Activated CD4-positive, alpha-beta memory T cell treated with anti-CD3 and anti-CD28 coated beads for 36 hours (primary cell): ENCODE results near the gene ANLN. TPM values are rescaled to one million over a fixed set of nuclear protein-coding genes. Genes with fewer than 3 reads are reported as not detected.

Source experiments
- CTCF ChIA-PET: fragments of 350-600 bp; sonication (Branson Sonifier 250); formaldehyde crosslinking; loops from one replicate; lab custom pipeline; 2021; ENCODE audit warnings: antibody characterized with exemption, inconsistent platforms; lab: Charles Lee
- POLR2A ChIA-PET: fragments of 350-600 bp; sonication (Branson Sonifier 250); formaldehyde crosslinking; loops from one replicate; lab custom pipeline; 2021; ENCODE audit warnings: antibody characterized with exemption; lab: Charles Lee
- DNase-seq: peaks from one replicate; pipeline ENCODE4 v3.0.0-alpha.2; 2020
- H3K27ac Mint-ChIP-seq: one replicate; pipeline ENCODE4 v1.8.0; 2021; ENCODE audit warnings: mixed read lengths
- H3K27me3 Mint-ChIP-seq: one replicate; pipeline ENCODE4 v1.8.0; 2021; ENCODE audit warnings: mixed read lengths
- H3K36me3 Mint-ChIP-seq: one replicate; pipeline ENCODE4 v1.8.0; 2021; ENCODE audit warnings: mixed read lengths
- H3K4me1 Mint-ChIP-seq: one replicate; pipeline ENCODE4 v1.8.0; 2021; ENCODE audit warnings: low read depth, mixed read lengths
- H3K4me3 Mint-ChIP-seq: one replicate; pipeline ENCODE4 v1.8.0; 2021; ENCODE audit warnings: mild to moderate bottlenecking, mixed read lengths
- H3K9me3 Mint-ChIP-seq: one replicate; pipeline ENCODE4 v1.8.0; 2021; ENCODE audit warnings: mixed read lengths
- intact Hi-C: fragments of 100-400 bp; cut with micrococcal nuclease; formaldehyde crosslinking; loops from one replicate; pipeline ENCODE4 v1.15.1; 2023
- total RNA-seq, 2 experiments: library from RNA; stranded (reverse); gene quantifications; one replicate each; pipeline ENCODE4 v1.2.3, GENCODE V29; 2021

The ANLN gene
- total RNA-seq, 2 experiments from 2014 or later, result 46.6 to 54.7 TPM

DNA sequence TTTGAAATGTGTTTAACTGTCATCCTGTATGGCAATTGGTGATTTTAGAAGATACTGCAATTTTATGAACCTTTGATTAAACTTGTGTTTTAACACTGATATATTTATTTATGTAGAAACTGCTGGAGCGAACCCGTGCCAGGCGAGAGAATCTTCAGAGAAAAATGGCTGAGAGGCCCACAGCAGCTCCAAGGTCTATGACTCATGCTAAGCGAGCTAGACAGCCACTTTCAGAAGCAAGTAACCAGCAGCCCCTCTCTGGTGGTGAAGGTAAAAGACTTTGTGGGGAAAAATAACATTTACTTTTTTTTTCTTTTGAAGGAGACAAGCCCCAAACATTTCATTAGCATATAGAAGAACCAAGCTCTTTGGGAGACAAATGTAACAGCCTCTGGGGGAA, 6.5 kb downstream of the ANLN start:
- CTCF ChIA-PET, result no interaction called here
- H3K9me3 Mint-ChIP-seq, result peaks cover 9% of the 10 kb centered on the region
- POLR2A ChIA-PET, result no interaction called here
- H3K36me3 Mint-ChIP-seq, result peaks cover 47% of the 10 kb centered on the region
- H3K27me3 Mint-ChIP-seq, result no peaks in the 10 kb centered on the region
- DNase-seq, result no peak
- no peak overlapping the region for H3K4me3 Mint-ChIP-seq
- no peak overlapping the region for H3K27ac Mint-ChIP-seq
- intact Hi-C loops, result loop anchor here (10.0 kb wide), 2 partner anchors 289 to 1049 kb away; partner anchors contain the start of gene ELMO1
- peaks cover 19% of the 10 kb centered on the region for H3K4me1 Mint-ChIP-seq

DNA sequence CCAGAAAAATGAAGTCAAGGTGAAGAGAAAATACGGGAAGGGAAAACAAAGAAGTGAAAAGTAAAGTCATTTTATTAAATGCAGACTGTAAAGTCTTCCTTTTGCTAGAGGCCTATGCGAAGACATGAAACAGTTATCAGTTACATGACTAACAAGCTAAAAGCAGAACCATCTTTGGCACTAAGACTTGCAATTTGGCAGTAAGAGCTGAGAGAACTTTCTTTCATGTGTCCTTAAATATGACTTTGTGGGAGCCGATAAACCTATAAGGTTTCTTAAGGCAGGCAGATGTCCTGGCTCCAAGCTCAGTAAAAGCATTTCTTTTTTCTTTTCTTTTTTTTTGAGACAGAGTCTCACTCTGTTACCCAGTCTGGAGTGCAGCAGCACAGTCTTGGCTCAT, 10.4 kb downstream of the ANLN start:
- H3K36me3 Mint-ChIP-seq, result peaks cover 50% of the 10 kb centered on the region
- H3K27ac Mint-ChIP-seq, result no peak overlapping the region
- H3K4me3 Mint-ChIP-seq, result no peak overlapping the region
- H3K27me3 Mint-ChIP-seq, result no peaks in the 10 kb centered on the region
- CTCF ChIA-PET, result interaction anchor here (1.2 kb wide), 1 partner anchor 33 kb away, joined by 5 read pairs; a partner anchor contains a TSS
- POLR2A ChIA-PET, result interaction anchor here (0.7 kb wide), 2 partner anchors 9 to 15 kb away, joined by 3 read pairs; no protein-coding TSS in a partner anchor
- H3K4me1 Mint-ChIP-seq, result peaks cover 11% of the 10 kb centered on the region
- no peak for DNase-seq
- intact Hi-C loops, result no loop called here
- peaks cover 7% of the 10 kb centered on the region for H3K9me3 Mint-ChIP-seq

DNA sequence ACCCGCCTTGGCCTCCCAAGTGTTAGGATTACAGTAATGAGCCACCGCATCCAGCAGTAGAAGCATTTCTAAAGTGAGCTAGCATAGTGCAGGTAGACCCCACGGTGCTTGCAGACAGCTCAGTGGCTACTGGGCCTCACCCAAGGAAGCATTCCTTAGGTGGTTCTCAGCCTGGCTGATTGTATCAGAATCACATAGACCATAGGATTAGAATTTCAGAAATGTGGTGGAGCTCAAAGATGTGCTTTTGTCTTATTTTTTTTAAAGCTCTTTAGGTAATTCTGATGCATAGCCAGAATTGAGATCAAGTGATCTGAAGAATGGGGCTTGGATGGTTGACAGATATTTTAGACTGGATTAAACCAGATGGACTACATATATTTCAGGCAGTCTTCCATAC, 10.9 kb downstream of the ANLN start:
- Mint-ChIP-seq H3K4me3 (no peak overlapping the region), H3K27ac (no peak overlapping the region), H3K9me3 (peaks cover 1% of the 10 kb centered on the region), H3K4me1 (peaks cover 12% of the 10 kb centered on the region), H3K36me3 (peaks cover 44% of the 10 kb centered on the region), H3K27me3 (no peaks in the 10 kb centered on the region)
- intact Hi-C loops, result no loop called here
- ChIA-PET CTCF (interaction anchor here (0.7 to 1.2 kb wide), 2 partner anchors 9 to 34 kb away, joined by 3 to 5 read pairs; a partner anchor contains a TSS), POLR2A (no interaction called here)
- DNase-seq, result no peak

DNA sequence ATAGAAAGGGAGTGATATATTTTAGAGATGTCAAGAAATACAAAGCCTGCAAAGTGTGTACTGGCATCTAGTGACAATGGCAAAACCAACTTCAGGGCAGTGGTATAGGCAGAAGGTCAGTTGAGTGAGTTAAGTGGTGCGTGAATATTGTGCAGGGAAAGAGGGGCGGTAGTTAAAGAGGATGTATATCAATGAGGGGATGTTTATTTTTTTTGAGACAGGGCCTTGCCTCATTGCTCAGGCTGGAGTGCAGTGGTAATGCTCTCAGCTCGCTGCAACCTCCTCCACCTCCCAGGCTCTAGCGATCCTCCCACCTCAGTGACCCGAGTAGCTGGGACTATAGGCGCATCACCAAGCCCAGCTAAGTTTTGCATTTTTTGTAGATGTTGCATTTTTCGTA, 13.8 kb downstream of the ANLN start:
- no peak overlapping the region for H3K27ac Mint-ChIP-seq
- H3K4me3 Mint-ChIP-seq, result no peak overlapping the region
- peaks cover 36% of the 10 kb centered on the region for H3K36me3 Mint-ChIP-seq

DNA sequence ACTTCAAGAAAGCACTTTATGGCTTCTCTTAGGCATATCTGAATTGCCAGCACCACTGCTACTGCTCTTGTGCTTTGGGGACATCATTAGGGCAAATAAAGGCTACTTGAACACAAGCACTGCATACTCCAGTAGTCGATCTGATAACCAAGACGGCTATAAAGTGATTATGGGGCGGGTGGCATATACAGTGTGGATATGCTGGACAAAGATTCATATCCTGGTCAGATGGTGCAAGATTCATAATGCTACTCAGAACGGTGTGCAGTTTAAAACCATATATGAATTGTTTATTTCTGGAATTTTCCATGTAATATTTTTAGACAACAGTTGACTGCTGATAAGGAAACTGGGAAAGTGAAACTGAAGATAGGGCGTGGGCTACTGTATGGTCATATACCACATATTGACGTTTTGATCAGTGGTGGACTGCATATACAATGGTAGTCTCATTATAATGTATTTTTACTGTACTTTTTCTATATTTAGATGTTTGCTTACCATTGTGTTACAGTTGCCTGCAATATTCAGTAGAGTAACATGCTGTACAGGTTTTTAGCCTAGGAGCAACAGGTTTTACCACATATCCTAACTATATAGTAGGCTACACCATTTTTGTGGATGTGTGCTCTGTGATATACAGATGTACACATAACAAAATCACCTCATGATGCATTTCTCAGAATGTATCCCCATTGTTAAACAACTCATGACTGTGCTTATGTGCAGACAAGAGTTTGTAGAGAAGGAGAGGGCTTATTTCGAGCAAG, 15.2 kb downstream of the ANLN start:
- no peaks in the 10 kb centered on the region for H3K9me3 Mint-ChIP-seq
- DNase-seq, result no peak
- POLR2A ChIA-PET, result no interaction called here
- no peak overlapping the region for H3K27ac Mint-ChIP-seq
- no peaks in the 10 kb centered on the region for H3K27me3 Mint-ChIP-seq
- peaks cover 25% of the 10 kb centered on the region for H3K36me3 Mint-ChIP-seq
- intact Hi-C loops, result no loop called here
- no peak overlapping the region for H3K4me3 Mint-ChIP-seq
- CTCF ChIA-PET, result no interaction called here
- H3K4me1 Mint-ChIP-seq, result peaks cover 8% of the 10 kb centered on the region

More for the DNA sequence above, 13.8 kb downstream of the ANLN start:
- no peaks in the 10 kb centered on the region for H3K9me3 Mint-ChIP-seq
- CTCF ChIA-PET, result no interaction called here
- DNase-seq, result no peak
- no peaks in the 10 kb centered on the region for H3K27me3 Mint-ChIP-seq
- peaks cover 8% of the 10 kb centered on the region for H3K4me1 Mint-ChIP-seq
- intact Hi-C loops, result no loop called here
- POLR2A ChIA-PET, result no interaction called here

DNA sequence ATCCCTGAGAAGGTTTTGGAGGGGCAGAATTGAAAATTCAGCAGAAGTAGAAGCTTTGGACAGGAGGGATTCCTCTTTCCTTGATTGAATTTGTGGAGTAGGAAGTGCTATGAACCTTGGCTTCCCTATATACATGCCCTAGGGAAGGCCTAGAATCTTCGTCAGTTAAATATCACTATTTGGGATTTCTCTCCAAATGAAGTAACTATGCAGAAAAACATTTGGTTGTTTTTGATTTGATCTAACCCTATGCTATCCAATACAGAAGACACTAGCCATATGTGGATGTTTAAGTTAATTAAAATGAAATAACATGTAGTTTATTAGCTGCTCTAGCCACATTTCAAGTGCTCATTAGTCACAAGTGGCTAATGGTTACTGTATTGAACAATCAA, 15.7 kb downstream of the ANLN start:
- ChIA-PET CTCF (no interaction called here), POLR2A (no interaction called here)
- Mint-ChIP-seq H3K27ac (no peak overlapping the region), H3K4me3 (no peak overlapping the region), H3K36me3 (peaks cover 22% of the 10 kb centered on the region), H3K27me3 (no peaks in the 10 kb centered on the region), H3K4me1 (peaks cover 8% of the 10 kb centered on the region), H3K9me3 (no peaks in the 10 kb centered on the region)
- intact Hi-C loops, result no loop called here
- no peak for DNase-seq

DNA sequence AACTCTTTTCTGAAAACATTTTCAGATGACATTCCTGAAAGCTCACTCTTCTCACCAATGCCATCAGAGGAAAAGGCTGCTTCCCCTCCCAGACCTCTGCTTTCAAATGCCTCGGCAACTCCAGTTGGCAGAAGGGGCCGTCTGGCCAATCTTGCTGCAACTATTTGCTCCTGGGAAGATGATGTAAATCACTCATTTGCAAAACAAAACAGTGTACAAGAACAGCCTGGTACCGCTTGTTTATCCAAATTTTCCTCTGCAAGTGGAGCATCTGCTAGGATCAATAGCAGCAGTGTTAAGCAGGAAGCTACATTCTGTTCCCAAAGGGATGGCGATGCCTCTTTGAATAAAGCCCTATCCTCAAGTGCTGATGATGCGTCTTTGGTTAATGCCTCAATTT, 16.5 kb downstream of the ANLN start:
- intact Hi-C loops, result no loop called here
- no peak for DNase-seq
- CTCF ChIA-PET, result no interaction called here
- Mint-ChIP-seq H3K27me3 (no peaks in the 10 kb centered on the region), H3K4me3 (no peak overlapping the region), H3K36me3 (peaks cover 24% of the 10 kb centered on the region), H3K4me1 (peaks cover 8% of the 10 kb centered on the region), H3K27ac (no peak overlapping the region), H3K9me3 (no peaks in the 10 kb centered on the region)
- POLR2A ChIA-PET, result no interaction called here

DNA sequence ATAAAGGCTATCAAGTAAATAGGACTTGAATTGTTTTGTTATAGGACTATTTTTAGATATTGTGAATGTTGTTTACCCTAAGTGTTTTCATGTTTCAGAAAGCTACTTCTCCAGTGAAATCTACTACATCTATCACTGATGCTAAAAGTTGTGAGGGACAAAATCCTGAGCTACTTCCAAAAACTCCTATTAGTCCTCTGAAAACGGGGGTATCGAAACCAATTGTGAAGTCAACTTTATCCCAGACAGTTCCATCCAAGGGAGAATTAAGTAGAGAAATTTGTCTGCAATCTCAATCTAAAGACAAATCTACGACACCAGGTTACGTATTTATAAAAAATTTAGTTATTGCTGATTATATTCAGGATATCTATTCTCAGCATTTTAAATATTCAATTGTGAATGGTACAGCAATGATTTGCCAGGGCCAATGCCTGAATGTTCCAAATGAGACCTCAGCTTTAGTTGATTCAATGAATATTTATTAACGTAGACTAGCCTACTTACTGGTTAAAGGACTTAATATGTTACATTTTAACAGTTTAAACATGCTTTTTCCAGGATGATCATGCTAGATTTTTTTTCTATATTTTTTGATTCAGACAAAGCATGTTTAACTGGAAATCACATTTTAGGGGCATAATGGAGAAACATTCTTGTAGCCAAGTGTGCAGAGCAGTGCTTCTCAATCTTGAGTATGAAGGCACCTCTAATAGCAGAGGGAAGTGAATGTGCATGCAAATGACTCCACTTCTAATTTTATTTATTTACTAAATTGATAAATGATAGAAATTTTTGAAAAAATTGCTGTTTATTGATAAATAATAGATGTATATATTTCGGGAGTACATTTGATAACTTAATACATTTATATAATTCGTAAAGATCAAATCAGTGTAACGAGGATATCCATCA, 18.2 kb downstream of the ANLN start:
- no peak overlapping the region for H3K4me3 Mint-ChIP-seq
- intact Hi-C loops, result no loop called here
- ChIA-PET POLR2A (no interaction called here), CTCF (no interaction called here)
- no peaks in the 10 kb centered on the region for H3K27me3 Mint-ChIP-seq
- H3K36me3 Mint-ChIP-seq, result peaks cover 23% of the 10 kb centered on the region
- DNase-seq, result no peak
- no peak overlapping the region for H3K27ac Mint-ChIP-seq
- peaks cover 8% of the 10 kb centered on the region for H3K4me1 Mint-ChIP-seq
- no peaks in the 10 kb centered on the region for H3K9me3 Mint-ChIP-seq

DNA sequence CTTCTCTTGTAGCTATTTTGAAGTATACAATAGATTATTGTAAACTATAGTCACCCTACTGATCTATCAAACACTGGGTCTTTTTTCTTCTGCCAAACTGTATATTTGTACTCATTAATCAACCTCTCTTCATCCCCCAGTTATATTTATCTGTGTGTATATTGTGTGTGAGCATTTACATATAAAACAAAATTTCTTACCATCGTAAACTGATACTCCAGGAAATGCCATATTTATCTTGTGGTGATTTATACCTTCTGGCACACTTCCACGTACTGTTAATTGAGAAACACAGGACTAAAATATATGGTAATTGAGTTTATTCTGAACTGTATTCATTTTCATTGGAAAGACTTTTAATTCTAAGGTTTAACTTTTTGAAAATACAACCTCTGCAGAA, 18.9 kb downstream of the ANLN start:
- no peaks in the 10 kb centered on the region for H3K27me3 Mint-ChIP-seq
- peaks cover 18% of the 10 kb centered on the region for H3K36me3 Mint-ChIP-seq
- POLR2A ChIA-PET, result no interaction called here
- H3K9me3 Mint-ChIP-seq, result no peaks in the 10 kb centered on the region
- DNase-seq, result no peak
- intact Hi-C loops, result no loop called here
- CTCF ChIA-PET, result no interaction called here
- H3K4me3 Mint-ChIP-seq, result no peak overlapping the region
- H3K27ac Mint-ChIP-seq, result no peak overlapping the region
- H3K4me1 Mint-ChIP-seq, result peaks cover 8% of the 10 kb centered on the region

DNA sequence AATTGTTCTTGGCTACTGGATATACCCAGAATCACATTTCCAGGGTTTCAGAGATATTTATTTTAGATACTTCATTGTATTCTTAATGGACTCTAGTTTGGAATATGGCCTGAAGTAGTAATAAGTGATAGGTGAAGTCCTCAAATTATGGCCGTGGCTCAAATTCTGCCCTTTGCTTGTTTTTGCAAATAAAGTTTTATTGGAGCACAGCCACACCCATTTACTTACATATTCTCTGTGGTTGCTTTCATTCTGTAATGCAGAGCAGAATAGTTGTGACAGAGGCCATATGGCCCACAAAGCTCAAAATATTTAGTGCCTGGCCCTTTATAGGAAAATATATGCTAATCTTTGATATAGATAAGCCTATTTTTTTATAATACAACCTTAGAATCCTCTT, 19.5 kb downstream of the ANLN start:
- no peak overlapping the region for H3K27ac Mint-ChIP-seq
- H3K36me3 Mint-ChIP-seq, result peaks cover 18% of the 10 kb centered on the region
- H3K27me3 Mint-ChIP-seq, result no peaks in the 10 kb centered on the region
- no peaks in the 10 kb centered on the region for H3K9me3 Mint-ChIP-seq
- intact Hi-C loops, result no loop called here
- no peak for DNase-seq
- H3K4me3 Mint-ChIP-seq, result no peak overlapping the region
- H3K4me1 Mint-ChIP-seq, result peaks cover 8% of the 10 kb centered on the region
- ChIA-PET CTCF (no interaction called here), POLR2A (interaction anchor here (0.5 kb wide), 1 partner anchor 9 kb away, joined by 3 read pairs; no protein-coding TSS in a partner anchor)

DNA sequence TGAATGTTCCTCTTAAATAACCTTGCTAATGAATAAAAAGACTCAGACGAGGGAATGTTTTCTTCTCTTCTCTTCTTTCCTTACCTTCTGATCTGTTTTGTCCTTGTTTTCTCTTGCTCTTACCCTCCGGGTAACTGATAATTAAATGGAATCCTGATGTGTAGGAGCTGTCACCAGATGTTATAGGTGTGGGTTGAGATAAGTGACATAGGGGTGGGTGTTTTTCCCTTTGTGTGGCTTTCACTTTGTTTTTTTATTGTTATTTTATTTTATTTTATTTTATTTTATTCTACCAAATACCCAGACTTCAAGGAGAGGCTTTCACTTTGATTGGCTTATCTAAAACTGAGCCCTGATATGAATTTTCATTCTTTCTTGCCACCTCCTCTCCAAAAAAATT, 25.5 kb downstream of the ANLN start:
- Mint-ChIP-seq H3K36me3 (peaks cover 25% of the 10 kb centered on the region), H3K4me1 (no peaks in the 10 kb centered on the region), H3K4me3 (no peak overlapping the region), H3K27ac (no peak overlapping the region), H3K27me3 (no peaks in the 10 kb centered on the region), H3K9me3 (no peaks in the 10 kb centered on the region)
- CTCF ChIA-PET, result interaction anchor here (0.9 kb wide), 1 partner anchor 820 kb away, joined by 3 read pairs; no protein-coding TSS in a partner anchor
- intact Hi-C loops, result no loop called here
- no peak for DNase-seq
- POLR2A ChIA-PET, result no interaction called here

DNA sequence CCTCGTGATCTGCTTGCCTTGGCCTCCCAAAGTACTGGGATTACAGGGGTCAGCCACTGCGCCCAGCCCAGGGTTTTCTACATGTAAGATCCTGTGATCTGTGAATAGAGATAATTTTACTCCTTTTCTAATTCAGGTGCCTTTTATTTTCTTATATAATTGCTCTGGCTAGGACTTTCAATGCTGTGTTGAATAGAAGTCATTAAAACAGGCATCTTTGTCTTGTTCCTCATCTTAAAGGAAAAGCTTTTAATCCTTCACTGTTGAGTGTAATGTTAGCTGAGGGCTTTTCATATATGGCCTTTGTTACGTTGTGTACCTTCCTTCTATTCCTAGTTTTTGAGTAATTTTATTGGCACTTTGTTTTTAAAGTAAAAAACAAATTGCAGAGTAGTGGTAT, 26.6 kb downstream of the ANLN start:
- Mint-ChIP-seq H3K36me3 (peaks cover 21% of the 10 kb centered on the region), H3K27me3 (no peaks in the 10 kb centered on the region), H3K9me3 (no peaks in the 10 kb centered on the region), H3K4me3 (no peak overlapping the region), H3K27ac (no peak overlapping the region), H3K4me1 (no peaks in the 10 kb centered on the region)
- intact Hi-C loops, result no loop called here
- no peak for DNase-seq
- CTCF ChIA-PET, result interaction anchor here (0.7 to 2.2 kb wide), 2 partner anchors 25 to 545 kb away, joined by 3 to 6 read pairs; no protein-coding TSS in a partner anchor
- POLR2A ChIA-PET, result no interaction called here
